Measurements from ENCODE around the gene TRIM34.

Gene TRIM34

GRCh38 chr11:5604896-5605295, 19.9 kb upstream of the TRIM34 start:
- Histone ChIP-seq H3K4me3 (no peak overlapping the region), H3K27ac (no peak overlapping the region)
- no peak for DNase-seq (ENCODE audit: low spot score)
- no peak for TF ChIP-seq CTCF (IDR thresholded peaks at IDR 0.05)

- TF ChIP-seq CTCF (IDR thresholded peaks at IDR 0.05): no peak
- no peak overlapping the region for H3K27ac ChIP-seq
- no peak for DNase-seq (ENCODE audit: low spot score)
- H3K4me3 ChIP-seq: no peak overlapping the region
Measured at GRCh38 chr11:5605849-5606248, 19.0 kb upstream of the TRIM34 start.

GRCh38 chr11:5608808-5609207, 16.0 kb upstream of the TRIM34 start:
- no peak overlapping the region for H3K27ac ChIP-seq
- TF ChIP-seq CTCF (IDR thresholded peaks at IDR 0.05): no peak
- H3K4me3 ChIP-seq: no peak overlapping the region
- DNase-seq (ENCODE audit: low spot score): no peak

GRCh38 chr11:5610446-5610845, 14.4 kb upstream of the TRIM34 start:
- no peak for DNase-seq (ENCODE audit: low spot score)
- TF ChIP-seq CTCF (IDR thresholded peaks at IDR 0.05): no peak
- Histone ChIP-seq H3K27ac (no peak overlapping the region), H3K4me3 (no peak overlapping the region)

- H3K27ac ChIP-seq: no peak overlapping the region
Measured at GRCh38 chr11:5611627-5612026, 13.2 kb upstream of the TRIM34 start.

GRCh38 chr11:5618807-5619206, 6.0 kb upstream of the TRIM34 start:
- Histone ChIP-seq H3K4me3 (no peak overlapping the region), H3K27ac (no peak overlapping the region)
- no peak for TF ChIP-seq CTCF (IDR thresholded peaks at IDR 0.05)
- no peak for DNase-seq (ENCODE audit: low spot score)

More at GRCh38 chr11:5611627-5612026, 13.2 kb upstream of the TRIM34 start:
- no peak for DNase-seq (ENCODE audit: low spot score)
- H3K4me3 ChIP-seq: no peak overlapping the region
- no peak for TF ChIP-seq CTCF (IDR thresholded peaks at IDR 0.05)

- Histone ChIP-seq H3K27ac (peak overlapping the region in 1 of 2 donors; percentile 67), H3K4me3 (peak overlapping the region; percentile 26)
- TF ChIP-seq CTCF (IDR thresholded peaks at IDR 0.05): no peak
- no peak for DNase-seq (ENCODE audit: low spot score)
Measured at GRCh38 chr11:5620651-5621521, 3.9 kb upstream of the TRIM34 start.

Measured in coronary artery (tissue), 2 donors.